Activated CD4-positive, CD25-positive, alpha-beta regulatory T cell treated with anti-CD3 and anti-CD28 coated beads, Interleukin-2, amount 50 U/mL, for 72 hours (primary cell): ENCODE data around the gene KCNN4.
"Not testable (repeated sequence)": the region's sequence is repeated elsewhere in the genome, so short reads cannot be mapped to it uniquely, and the experiment has no call there.

Source experiments
- DNase-seq: peaks from one replicate; pipeline ENCODE4 v3.0.0; 2021

Gene KCNN4

GRCh38 chr19:43774103-43774939, 6.5 kb downstream of the KCNN4 start:
- DNase-seq = no peak

DNA sequence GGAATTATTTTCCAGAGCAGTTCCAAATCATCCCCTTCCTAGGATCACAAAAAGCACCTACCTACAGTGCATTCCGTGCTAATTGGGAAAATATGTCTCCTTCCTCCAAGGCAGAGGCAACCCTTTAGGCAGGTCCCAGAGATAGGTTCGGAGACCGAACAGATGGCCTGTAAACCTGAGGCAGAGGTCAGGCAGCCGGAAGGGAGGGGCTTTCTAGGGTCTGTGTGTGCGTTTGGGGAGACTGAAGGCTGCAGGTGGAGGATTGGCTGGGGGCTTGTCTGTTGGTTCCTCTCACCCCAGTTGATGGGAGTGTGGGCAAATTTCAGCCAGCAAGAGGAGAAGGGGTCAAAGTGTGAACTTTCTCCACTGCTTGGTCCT, 7.1 kb downstream of the KCNN4 start:
- no peak for DNase-seq

DNA sequence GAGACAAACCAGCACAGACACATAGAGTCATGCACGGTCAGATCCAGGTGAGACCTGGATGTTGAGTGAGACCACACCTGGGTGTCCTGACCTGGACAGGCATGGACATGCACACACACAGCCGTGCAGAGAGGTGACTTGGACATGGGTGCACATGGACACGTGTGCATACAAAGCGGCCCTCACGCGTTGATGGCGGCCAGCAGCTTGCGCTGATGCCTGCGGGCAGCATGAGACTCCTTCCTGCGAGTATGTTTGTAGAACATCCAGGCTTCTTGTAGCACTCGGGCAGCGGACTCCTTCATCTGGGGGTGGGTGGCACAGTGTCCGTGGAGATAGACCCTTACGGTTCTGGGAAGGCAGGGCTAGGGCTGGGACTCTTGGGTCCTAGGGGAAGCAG, 11.5 kb downstream of the KCNN4 start:
- DNase-seq = no peak

DNA sequence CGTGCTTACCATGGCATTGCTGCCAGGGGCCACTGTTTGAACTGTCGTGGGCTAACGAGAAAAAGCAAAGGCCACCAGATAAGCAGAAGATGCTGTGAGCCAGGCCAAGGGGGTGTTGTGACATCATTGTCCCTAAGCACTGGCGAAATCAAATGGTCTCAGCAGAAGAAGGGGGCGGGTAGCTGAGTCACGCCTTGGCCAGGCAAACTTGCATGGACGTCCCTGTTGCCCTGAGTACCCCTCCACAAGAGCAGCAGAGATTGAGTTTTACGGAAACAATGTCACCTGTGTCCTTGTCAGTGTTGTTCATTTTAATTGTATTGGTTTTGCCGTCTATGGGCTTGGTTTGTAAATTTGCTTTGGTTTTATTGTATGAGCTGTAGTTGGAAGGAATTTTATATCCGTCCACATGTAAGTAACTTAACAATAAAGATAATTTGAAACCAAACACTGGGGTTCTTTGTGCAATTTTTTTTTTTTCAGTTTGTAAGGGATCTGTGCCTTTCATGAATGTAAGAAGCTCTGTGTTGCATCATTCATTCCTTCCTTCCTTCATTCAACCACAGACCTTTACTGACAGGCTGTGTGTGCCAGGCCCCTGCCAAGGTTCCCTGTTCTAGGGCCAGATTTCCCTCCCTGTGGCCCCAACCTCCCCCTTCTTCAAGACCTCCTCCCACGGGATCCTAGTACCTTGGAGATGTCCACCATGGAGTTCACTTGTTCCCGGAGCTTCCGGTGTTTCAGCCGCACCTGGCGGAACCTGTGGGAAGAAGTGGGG, 12.3 kb downstream of the KCNN4 start:
- no peak for DNase-seq

DNA sequence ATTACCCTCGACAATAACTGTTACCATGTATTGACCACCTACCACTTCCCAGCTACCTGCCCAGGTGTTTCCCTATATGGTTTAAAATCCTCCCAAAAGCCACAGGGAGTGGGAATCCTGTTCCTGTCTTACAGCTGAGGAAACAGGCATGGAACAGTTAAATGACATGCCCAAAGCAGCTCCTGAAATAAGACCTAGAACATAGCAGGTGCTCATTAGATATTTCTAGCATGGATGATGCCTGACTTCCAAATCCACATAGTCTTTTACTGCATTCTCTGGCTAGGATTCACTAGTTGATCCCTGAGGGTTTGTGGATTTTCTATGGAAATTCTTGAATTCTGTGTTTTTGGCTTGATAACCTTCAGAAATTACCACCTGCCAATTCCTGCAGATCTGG, 13.0 kb downstream of the KCNN4 start:
- no peak for DNase-seq

DNA sequence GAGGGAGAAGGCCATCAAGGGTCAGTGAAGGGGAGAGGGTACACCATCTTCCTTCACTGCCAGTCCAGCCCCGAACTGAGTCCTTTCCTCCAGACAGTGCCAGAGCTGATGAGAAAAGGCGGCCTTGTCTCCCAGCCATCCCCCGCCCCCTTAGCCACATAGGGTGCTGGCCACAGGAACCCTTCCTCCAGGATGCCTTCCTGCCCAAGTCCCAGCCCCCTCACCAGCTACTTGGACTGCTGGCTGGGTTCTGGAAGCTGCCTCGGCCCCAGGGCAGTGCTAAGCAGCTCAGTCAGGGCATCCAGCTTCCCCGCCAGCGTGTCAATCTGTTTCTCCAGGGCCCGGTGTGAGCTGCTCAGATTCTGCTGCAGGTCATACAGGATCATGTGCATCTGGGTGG, 13.5 kb downstream of the KCNN4 start:
- no peak for DNase-seq

- no peak for DNase-seq
Observed at GRCh38 chr19:43766755-43767043, 14.1 kb downstream of the KCNN4 start.

DNA sequence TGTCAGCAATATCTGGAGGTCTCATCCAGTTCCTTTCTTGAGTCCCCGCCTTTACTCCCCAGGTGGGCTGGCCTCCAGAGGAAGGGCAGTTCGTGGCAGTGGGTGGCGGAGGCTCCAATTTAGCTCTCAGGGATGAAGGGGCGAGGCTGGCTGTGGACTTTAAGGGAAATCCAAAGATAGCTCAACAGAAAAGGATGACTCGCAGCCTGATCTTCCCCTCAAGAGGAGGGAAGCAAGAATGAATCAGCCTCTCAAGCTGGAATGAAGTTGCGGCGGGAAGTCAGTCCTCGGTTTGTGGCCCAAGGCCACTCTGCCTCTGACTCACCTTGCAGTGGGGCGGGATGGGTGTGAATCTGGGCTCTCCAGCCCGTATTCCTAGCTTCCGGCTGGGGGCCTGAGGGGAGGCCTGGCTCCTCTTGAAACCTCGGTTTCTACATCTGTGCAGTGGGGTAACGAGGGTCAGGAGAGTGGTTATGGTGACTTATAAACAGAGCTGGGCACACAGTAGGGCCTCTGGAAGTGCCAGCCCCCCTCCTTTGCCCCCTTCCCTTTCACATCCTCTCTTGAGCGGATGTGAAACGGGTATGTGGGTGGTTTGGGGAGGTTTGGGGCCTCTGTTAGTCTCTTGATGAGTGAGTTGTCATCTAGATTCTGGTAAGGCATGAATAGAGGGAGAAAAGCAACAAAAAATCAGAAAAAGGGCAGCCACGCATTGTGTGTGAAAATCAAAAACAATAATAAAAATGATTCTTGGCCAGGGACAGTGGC, 15.5 kb downstream of the KCNN4 start:
- DNase-seq = peak; percentile 74

DNA sequence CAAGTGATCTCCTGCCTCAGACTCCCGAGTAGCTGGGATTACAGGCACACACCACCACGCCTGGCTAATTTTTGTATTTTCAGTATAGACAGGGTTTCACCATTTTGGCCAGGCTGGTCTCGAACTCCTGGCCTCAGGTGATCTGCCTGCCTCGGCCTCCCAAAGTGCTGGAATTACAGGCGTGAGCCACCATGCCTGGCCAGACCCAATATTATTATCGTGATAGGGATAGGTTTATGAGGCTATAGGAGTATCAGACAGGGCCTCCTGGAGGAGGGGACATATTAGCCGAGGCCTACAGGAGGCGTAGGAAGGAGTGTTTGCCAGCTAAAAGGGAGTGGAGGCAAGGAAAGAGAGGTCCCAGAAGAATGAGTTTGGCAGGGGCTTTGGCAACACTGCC, 16.1 kb downstream of the KCNN4 start:
- DNase-seq = not testable (repeated sequence)

GRCh38 chr19:43763473-43763939, 17.3 kb downstream of the KCNN4 start:
- DNase-seq = no peak

- DNase-seq = no peak
Observed at GRCh38 chr19:43762814-43763213, 18.0 kb downstream of the KCNN4 start.

- DNase-seq = no peak
Observed at GRCh38 chr19:43760941-43761340, 19.8 kb downstream of the KCNN4 start.

DNA sequence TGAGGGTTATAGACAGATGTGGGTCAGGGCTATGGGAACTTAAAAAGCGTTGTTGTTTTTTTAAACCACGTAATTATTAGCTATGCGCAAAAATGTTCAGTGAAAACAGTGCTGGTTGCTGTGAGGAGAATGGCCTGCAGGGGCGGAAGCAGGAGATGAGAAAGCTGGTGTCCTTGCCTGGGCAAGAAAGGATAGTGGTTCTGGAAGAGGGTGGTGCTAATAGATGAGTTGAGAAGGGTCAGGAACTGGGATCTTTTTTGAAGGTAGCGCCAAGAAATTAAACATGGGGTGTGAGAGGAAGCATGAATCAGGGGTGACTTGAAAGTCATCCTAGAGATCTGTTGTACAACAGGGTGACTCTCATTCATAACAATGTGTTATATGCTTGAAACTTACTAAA, 21.3 kb downstream of the KCNN4 start:
- DNase-seq = no peak

- peak; percentile 80 for DNase-seq
Observed at GRCh38 chr19:43755256-43755801, 25.4 kb downstream of the KCNN4 start.

DNA sequence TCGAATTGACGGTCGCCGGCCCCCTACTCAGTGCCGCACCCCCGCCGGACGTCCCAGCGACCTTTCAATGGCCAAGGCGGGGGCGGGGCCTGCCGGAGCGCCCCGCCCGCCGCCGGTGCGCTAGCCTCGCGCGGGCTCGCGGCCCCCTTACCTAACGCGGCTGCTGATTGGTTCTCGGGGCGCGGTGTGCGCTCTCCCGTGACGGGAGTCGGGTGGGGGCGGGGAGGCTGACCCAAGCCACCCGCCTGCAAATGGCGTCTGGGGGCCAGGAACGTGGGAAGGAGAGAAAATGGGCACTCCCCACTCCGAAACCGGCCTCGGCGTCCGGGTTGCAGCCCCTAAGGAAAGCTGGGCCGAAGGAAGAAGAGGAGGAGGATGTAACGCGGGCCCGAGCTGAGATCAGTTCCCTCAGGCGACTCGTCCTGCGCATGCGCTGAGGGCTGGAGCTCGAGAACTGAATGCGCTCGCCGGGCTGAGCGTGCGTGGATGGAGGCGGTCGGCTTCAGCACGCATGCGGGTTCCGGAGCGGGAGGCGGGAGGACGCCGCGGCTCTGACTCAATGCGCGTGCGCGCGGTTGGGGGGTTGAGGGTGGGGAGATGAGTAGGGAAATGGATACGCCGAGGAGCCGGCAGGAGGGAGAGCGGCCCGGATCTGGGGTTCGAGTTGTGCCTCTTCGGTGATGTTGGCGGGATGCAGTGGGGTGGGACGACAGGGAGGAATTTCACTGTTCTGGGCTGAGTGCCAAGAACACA, 26.1 kb downstream of the KCNN4 start, which contains the start of gene SMG9:
Gene SMG9 (minus strand): TSS at position 460 of the 753 bp plus-strand sequence. CDS start 4,221 bp downstream, outside the sequence.
- peak; percentile 99 for DNase-seq

GRCh38 chr19:43754253-43754502, 26.6 kb downstream of the KCNN4 start:
- DNase-seq = no peak

DNA sequence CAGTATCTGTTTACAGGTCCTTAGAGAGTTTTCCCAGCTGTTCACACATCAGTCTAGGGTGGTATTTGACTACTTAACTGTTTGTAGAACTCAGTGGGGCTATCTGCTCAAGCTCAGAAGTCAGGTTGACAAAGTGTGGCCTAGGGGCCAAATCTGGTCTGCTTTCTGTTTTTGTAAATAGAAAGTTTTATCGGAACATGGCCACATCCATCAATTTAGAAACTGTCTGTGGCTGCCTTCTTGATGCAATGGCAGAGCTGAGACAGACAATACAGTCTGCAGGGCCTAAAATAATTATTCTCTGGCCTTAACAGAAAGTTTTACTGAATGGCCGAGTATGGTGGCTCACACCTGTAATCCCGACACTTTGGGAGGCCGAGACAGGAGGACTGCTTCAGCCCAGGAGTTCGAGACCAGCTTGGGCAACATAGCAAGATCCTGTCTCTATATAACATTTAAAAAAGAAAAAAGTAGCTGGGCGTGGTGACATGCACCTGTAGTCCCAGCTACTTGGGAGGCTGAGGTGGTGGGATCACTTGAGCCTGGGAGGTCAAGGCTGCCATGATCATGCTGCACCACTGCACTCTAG, 28.4 kb downstream of the KCNN4 start:
- DNase-seq = no peak

DNA sequence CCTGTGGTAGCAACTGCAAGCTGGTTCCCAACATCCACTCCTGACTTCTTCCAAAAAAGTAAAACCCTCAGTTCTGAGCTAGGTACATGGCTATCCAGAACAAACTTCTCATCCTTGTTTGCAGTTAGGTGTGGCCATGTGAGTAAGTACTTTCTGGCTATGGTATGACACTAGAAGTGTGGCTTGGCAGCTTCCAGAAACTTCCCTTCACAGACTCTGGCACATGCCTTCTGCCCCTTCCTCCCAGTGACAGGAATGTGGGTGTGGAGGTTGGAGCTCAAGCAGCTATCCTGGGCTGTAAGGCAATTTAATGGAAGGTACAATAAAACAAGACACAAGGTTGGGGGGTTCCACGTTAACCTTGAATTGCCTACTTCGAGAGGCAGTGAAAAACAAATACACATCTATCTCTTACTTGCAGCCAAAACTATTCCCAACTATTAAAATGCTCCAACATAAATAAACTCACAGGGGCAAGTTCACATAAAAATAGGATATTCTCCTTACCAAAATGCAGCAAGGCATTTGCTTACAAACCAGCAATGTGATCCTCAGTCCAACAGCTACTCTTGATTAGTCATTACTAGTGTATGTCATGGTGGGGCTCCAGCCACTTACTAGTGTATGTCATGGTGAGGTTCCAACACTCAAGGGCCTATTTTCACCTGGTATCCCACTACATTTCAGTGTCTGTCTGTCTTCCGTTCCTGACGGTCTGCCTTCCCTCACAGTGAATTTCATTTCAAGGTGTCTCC, 29.1 kb downstream of the KCNN4 start:
- no peak for DNase-seq

DNA sequence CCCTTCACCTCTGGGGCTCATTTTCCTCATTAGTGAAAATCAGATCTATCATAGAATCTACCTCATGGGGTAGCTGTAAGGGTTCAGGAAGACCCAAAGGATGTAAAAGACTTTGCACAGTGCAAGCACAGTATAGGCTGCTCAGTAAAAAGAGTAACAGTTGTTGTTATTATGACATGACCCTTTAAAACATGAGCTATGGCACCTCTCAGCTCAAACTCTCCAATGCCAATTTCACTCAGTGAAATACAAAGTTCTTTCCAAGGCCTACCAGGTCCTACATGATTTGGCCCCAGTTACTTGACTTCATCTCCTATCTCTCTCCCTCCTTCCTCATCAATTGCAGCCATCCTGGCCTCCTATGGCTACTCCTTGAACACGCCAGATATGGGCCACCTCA, 30.9 kb downstream of the KCNN4 start:
- no peak for DNase-seq

DNA sequence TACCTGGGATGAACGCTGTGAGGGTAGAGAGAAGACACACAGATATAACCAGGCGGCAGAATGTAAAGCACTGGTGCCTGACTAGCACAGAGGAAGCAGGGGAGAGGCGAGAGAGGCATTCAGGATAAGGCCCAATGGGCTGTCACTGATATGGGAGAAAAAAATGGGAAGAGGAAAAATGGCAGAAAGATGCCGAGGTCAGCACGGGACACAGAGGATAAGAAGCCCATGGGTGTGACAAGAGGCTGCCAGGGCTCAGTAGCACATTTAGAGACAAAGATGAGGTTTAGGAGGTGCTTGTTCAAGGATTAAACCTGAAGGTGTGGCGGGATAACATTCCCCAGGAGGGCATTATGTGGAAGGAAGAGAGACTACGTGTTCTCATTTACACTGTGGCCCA, 31.6 kb downstream of the KCNN4 start:
- DNase-seq = no peak

DNA sequence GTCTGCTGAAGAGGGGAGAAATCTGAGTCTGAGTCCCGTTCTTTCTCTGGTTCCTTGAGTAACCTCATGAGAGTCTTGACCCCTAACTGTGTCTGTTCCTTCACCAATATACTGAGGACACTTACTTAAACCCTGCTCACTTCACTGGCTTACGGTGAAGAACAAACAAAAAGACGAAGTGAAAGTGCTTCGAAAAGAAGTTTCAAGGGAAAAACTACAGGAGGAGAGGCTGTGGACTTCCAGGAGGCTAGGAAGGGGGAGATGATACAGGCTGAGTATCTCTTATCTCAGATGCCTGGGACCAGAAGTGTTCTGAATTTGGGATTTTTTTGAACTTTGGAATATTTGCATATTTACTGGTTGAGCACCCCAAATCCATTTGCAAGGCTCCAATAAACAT, 32.1 kb downstream of the KCNN4 start:
- DNase-seq = no peak

DNA sequence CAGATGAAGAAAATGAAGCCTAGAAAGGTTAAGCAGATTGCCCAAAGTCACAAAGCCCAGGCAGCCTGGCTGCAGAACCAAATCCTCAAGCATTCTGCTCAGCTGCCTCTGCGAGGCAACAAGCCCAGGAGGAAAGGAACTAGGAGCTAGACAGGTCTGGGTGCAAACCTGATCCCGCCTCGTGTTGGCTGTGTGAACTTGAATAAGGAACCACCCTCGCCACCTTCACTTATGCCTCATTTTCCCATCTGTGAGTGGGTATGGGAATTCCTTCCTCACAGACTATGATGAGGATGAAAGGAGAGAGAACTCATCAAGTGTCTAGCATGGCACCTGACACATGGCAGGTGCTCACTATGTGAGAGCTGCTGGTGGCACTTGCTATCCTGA, 32.6 kb downstream of the KCNN4 start:
- no peak for DNase-seq
